Gastroesophageal sphincter (tissue), 3 donors: Measurements from ENCODE around the gene GPLD1.

Experiments used
- POLR2A ChIP-seq, 2 donors: fragments of 450-650 bp; IDR thresholded peaks; one replicate each; pipeline ENCODE4 v1.6.1; 2017; ENCODE audit warnings: antibody characterized with exemption in 2 of 2, mild to moderate bottlenecking in 2 of 2, moderate library complexity in 1 of 2
- POLR2AphosphoS5 ChIP-seq: sonication (generic); formaldehyde crosslinking; IDR thresholded peaks from one replicate; pipeline ENCODE4 v1.6.1; 2017; ENCODE audit warnings: antibody characterized with exemption
- TF ChIP-seq, protein P1 (sequence below), 4 experiments: fragments of 200-600 bp in 2 of 4; fragments of 450-650 bp in 2 of 4; sonication (generic) in 1 of 4; IDR thresholded peaks; one replicate each; pipeline ENCODE4 v1.5.1; 2017 to 2019; ENCODE audit warnings: antibody characterized with exemption in 4 of 4, mild to moderate bottlenecking in 2 of 4, moderate library complexity in 2 of 4

DNA sequence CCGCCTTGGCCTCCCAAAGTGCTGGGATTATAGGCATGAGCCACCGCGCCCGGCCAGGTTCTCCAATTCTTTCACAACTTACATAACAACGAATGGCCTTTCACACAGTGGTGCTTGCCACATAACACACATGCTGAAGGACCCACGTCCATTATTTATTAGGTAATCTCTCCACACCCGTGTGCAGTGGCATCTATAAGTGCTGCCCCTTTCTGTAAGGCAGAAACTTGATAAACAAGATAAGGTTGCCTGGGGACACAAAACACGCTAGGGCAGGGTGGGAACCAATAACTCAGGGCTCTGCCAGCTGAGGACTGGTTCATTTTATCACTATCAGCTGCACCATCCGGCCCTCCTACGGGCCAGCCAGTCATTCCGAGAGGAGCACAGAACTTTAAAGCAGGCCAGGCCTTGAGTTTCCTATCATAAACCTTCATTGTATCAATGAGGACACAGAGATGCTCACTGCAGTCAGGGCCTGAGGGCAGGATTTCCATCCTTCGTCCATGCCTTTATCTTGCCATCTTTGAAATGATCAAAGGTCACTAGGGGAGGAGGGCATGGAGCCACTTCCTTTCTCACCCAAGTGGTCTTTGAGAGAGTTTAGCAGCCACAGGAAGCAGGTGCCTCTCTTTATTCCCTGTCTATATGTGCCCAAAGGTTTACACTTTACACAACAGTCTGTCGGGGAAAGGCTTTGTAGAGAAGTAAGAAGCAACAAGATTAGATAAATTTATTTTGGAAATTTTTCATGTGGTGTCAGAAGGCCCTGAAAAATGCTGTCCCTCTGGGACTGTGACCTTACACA, 37.6 kb downstream of the GPLD1 start:
- no peak for TF ChIP-seq POLR2AphosphoS5
- TF ChIP-seq, protein P1, sequence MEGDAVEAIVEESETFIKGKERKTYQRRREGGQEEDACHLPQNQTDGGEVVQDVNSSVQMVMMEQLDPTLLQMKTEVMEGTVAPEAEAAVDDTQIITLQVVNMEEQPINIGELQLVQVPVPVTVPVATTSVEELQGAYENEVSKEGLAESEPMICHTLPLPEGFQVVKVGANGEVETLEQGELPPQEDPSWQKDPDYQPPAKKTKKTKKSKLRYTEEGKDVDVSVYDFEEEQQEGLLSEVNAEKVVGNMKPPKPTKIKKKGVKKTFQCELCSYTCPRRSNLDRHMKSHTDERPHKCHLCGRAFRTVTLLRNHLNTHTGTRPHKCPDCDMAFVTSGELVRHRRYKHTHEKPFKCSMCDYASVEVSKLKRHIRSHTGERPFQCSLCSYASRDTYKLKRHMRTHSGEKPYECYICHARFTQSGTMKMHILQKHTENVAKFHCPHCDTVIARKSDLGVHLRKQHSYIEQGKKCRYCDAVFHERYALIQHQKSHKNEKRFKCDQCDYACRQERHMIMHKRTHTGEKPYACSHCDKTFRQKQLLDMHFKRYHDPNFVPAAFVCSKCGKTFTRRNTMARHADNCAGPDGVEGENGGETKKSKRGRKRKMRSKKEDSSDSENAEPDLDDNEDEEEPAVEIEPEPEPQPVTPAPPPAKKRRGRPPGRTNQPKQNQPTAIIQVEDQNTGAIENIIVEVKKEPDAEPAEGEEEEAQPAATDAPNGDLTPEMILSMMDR (IDR thresholded peaks at IDR 0.05), result no peak
- TF ChIP-seq POLR2A (IDR thresholded peaks at IDR 0.05), result no peak
